Measurements from ENCODE around the gene ADAMTSL2.
"Not testable (repeated sequence)": the region's sequence is repeated elsewhere in the genome, so short reads cannot be mapped to it uniquely, and the experiment has no call there.

ADAMTSL2 gene

GRCh38 chr9:133558191-133559126 is 24.0 kb downstream of the ADAMTSL2 start:
- DNase-seq: peak; percentile 76 to 78

- DNase-seq: no peak
These were observed 25.8 kb downstream of the ADAMTSL2 start for GRCh38 chr9:133560311-133560710.

- DNase-seq: no peak
These were observed 26.4 kb downstream of the ADAMTSL2 start for GRCh38 chr9:133560944-133561343.

- no peak for DNase-seq
These were observed 27.6 kb downstream of the ADAMTSL2 start for GRCh38 chr9:133561976-133562554.

- no peak for DNase-seq
These were observed 28.2 kb downstream of the ADAMTSL2 start for GRCh38 chr9:133562611-133563290.

GRCh38 chr9:133563291-133563796 is 28.8 kb downstream of the ADAMTSL2 start:
- peak in 1 of 2 donors; percentile 8 for DNase-seq

- DNase-seq: not testable (repeated sequence)
These were observed 29.3 kb downstream of the ADAMTSL2 start for GRCh38 chr9:133563814-133564213.

- DNase-seq: no peak
These were observed 30.1 kb downstream of the ADAMTSL2 start for GRCh38 chr9:133564451-133565116.

- no peak for DNase-seq
These were observed 31.9 kb downstream of the ADAMTSL2 start for GRCh38 chr9:133566382-133566781.

- DNase-seq: no peak
These were observed 32.3 kb downstream of the ADAMTSL2 start for GRCh38 chr9:133566817-133567216.

GRCh38 chr9:133568186-133568585 is 33.7 kb downstream of the ADAMTSL2 start:
- DNase-seq: no peak

- DNase-seq: no peak
These were observed 34.7 kb downstream of the ADAMTSL2 start for GRCh38 chr9:133569121-133569785.

- DNase-seq: no peak
These were observed 35.6 kb downstream of the ADAMTSL2 start for GRCh38 chr9:133569891-133570690.

- no peak for DNase-seq
These were observed 36.2 kb downstream of the ADAMTSL2 start for GRCh38 chr9:133570691-133571080.

- DNase-seq: no peak
These were observed 36.9 kb downstream of the ADAMTSL2 start for GRCh38 chr9:133571391-133571890.

- no peak for DNase-seq
These were observed 37.5 kb downstream of the ADAMTSL2 start for GRCh38 chr9:133571896-133572595.

GRCh38 chr9:133572821-133573361 is 38.4 kb downstream of the ADAMTSL2 start:
- DNase-seq: no peak

- DNase-seq: no peak
These were observed 39.4 kb downstream of the ADAMTSL2 start for GRCh38 chr9:133573791-133574515.

GRCh38 chr9:133574771-133575170 is 40.3 kb downstream of the ADAMTSL2 start:
- no peak for DNase-seq
